OCI-LY7 (cell line): ENCODE results near the gene MAP1B.

Source experiments
- EZH2phosphoT487 ChIP-seq: fragments of 200-600 bp; sonication (generic); IDR thresholded peaks from 2 replicates; pipeline ENCODE4 v1.6.1; 2018; ENCODE audit warnings: low read depth, borderline replicate concordance, mild to moderate bottlenecking, mixed run types, antibody characterized with exemption, low read length, moderate library complexity, mixed read lengths
- TF ChIP-seq, protein P1 (sequence below): fragments of 200-600 bp; sonication (generic); conservative IDR thresholded peaks from 2 replicates; pipeline ENCODE4 v1.5.1; 2014; ENCODE audit warnings: mild to moderate bottlenecking, antibody characterized with exemption, low read length, moderate library complexity, mixed read lengths

DNA sequence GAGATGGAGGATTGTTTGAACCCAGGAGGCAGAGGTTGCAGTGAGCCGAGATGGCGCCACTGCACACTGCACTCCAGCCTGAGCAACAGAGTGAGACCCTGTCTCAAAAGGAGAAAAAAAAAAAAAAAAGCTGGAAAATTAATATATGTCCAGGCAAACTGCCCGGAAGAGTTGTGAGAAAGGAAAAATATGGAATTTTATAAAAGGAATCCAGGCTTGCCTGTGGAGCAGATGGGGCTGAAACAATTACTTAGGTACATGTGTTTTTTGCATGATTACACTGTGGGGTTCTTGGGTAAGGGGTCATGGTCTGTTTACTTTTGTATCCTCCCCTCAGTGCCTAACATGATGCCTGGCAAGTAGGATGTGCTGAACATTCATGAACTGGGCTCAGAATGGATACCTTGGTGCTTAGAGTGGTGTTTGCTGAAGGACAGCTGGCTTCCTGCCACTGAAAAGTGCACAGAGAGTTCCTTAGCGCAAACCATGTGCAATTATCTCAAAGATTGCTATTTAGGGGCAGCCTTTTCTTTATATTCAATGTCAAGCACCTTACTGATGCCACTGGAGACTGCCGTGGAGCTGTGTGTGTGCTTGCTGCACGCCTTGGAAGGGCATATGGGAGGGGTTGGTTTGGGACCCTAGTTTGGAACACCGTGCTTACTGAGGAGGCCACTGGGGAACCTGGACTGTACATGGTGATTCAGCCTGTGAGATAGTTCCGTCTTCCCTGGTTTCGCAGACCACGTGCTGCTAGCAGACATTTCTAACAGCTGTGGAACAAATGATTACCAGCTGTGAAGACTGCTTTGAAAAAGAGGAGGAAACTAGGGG is 78.4 kb downstream of the MAP1B start:
- TF ChIP-seq, protein P1, sequence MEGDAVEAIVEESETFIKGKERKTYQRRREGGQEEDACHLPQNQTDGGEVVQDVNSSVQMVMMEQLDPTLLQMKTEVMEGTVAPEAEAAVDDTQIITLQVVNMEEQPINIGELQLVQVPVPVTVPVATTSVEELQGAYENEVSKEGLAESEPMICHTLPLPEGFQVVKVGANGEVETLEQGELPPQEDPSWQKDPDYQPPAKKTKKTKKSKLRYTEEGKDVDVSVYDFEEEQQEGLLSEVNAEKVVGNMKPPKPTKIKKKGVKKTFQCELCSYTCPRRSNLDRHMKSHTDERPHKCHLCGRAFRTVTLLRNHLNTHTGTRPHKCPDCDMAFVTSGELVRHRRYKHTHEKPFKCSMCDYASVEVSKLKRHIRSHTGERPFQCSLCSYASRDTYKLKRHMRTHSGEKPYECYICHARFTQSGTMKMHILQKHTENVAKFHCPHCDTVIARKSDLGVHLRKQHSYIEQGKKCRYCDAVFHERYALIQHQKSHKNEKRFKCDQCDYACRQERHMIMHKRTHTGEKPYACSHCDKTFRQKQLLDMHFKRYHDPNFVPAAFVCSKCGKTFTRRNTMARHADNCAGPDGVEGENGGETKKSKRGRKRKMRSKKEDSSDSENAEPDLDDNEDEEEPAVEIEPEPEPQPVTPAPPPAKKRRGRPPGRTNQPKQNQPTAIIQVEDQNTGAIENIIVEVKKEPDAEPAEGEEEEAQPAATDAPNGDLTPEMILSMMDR: no peak
- no peak for TF ChIP-seq EZH2phosphoT487
